Body of pancreas (tissue), 4 donors: ENCODE data around the gene ADGRA1. TPM values are rescaled to one million over a fixed set of nuclear protein-coding genes. Genes with fewer than 3 reads are reported as not detected.

Experiments used
- ATAC-seq: fragments of 150-250 bp; one replicate; pipeline ENCODE4 v1.9.1; 2016
- DNase-seq, 4 donors: peaks; one replicate each; pipeline ENCODE4 v3.0.0-alpha.2; 2019
- H3K27ac ChIP-seq, 4 donors: fragments of 200-600 bp; sonication (generic); 1 replicate in 3 of 4; 2 replicates in 1 of 4; pipeline versions ENCODE4 v1.5.1 to v1.6.1; 2016 to 2019; ENCODE audit warnings: mild to moderate bottlenecking in 1 of 4, mixed read lengths in 1 of 4, moderate library complexity in 1 of 4
- H3K27me3 ChIP-seq, 2 donors: fragments of 200-600 bp; sonication (generic); one replicate each; pipeline ENCODE4 v1.6.0; 2016; ENCODE audit warnings: mild to moderate bottlenecking in 1 of 2
- H3K36me3 ChIP-seq, 2 donors: fragments of 200-600 bp; sonication (generic); replicated peaks in 1 of 2; 2 replicates each; pipeline ENCODE4 v1.5.1; 2016; ENCODE audit warnings: low read depth in 2 of 2; ENCODE audit not compliant: insufficient read depth in 1 of 2
- H3K4me1 ChIP-seq: fragments of 200-600 bp; sonication (generic); one replicate; pipeline ENCODE4 v1.6.0; 2016
- H3K4me3 ChIP-seq, 2 donors: fragments of 200-600 bp; sonication (generic); 1 replicate in 1 of 2; 2 replicates in 1 of 2; pipeline ENCODE4 v1.5.1; 2016 to 2019
- H3K9me3 ChIP-seq, 3 donors: fragments of 200-600 bp; sonication (generic); 1 replicate in 2 of 3; 2 replicates in 1 of 3; pipeline ENCODE4 v1.5.1; 2016
- POLR2A ChIP-seq, 3 donors: fragments of 450-650 bp; IDR thresholded peaks; one replicate each; pipeline ENCODE4 v1.6.1; 2016; ENCODE audit warnings: antibody characterized with exemption in 3 of 3, mild to moderate bottlenecking in 2 of 3
- WGBS, 2 donors: methylation state at CpG; one replicate each; pipeline ENCODE4 v1.1.5; 2017; 5-methylcytosine and 5-hydroxymethylcytosine counted together
- intact Hi-C: fragments of 100-400 bp; cut with DNase I; formaldehyde crosslinking; loops from one replicate; pipeline ENCODE4 v1.15.1; 2023
- total RNA-seq, 2 donors: library from RNA; depleted of rRNA; stranded (reverse); fragments of >200 nt; gene quantifications; one replicate each; pipeline ENCODE4 v1.1.0, GENCODE V29; 2016
- TF ChIP-seq, protein P1 (sequence below), 7 experiments: fragments of 450-650 bp in 4 of 7; fragments of 200-600 bp in 3 of 7; sonication (generic) in 3 of 7; IDR thresholded peaks; one replicate each; pipeline ENCODE4 v1.5.1; 2016 to 2019; ENCODE audit warnings: antibody characterized with exemption in 7 of 7

Gene ADGRA1
- total RNA-seq, 2 donors from 2014 or later, result under 0.01 TPM; not detected in 1

DNA sequence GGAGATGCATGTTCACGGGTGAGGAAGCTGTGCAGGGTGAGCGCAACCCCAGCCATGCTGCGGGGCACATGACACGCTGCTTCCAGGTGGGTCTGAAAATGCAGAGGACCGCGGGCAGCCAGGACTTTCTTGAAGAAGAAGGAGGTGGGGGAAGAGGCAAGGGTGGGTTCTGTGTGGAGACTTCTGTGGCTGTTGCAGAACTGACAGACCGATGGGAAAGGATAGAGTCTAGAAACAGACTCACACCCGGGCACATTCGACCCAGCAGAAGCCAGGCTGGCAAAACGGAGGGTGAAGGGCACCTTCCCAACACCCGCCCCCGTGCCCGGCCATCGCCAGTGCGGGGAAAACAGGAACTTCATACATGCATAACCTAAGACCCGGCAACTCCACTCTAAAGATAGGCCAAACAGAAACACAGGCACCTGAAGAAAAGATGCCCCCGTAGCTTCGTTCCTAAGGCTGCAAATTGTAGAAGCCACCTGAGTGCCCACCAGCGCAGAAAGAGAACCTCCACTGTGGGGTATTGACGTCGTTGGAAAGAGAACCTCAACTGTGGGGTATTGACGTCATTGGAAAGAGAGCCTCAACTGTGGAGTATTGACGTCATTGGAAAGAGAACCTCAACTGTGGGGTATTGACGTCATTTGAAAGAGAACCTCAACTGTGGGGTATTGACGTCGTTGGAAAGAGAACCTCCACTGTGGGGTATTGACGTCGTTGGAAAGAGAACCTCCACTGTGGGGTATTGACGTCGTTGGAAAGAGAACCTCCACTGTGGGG lies 67.5 kb downstream of the ADGRA1 start:
- 76 to 85% methylated on average over 22 to 30 of the region's 30 CpGs for WGBS, 2 donors

DNA sequence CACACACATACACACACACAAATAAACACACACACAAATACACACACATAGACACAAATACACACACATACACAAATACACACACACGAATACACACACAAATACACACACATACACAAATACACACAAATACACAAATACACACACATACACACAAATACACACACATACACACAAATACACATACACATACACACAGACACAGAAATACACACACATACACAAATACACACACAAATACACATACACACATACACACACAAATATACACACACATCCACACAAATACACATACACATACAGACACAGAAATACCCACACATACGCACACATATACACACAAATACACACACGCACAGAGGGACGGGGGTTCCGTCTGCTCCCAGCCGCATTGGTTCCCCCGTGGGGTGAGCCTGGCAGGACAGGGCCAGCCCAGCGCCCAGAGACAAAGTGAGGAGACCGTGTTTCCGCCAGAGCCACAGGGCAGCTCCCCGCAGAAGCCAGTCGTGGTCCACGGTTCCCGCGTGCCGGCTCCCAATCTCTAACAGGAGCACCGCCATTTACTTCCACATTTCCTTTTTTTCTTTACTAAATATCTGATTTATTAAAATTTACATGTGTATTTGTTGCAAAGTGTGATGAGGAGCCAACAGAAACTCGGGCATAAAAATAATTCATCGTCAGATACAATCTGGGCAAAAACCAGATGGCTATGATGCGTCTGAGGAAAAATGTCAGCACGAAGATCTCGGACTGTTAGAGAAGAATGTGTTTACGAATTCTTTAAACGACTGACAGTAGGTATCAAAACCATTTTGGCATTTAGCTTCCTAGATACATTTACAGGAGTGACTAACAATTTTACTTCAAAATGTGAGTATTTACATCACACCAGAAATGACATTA lies 69.2 kb downstream of the ADGRA1 start:
- DNase-seq, result no peak
- Histone ChIP-seq H3K4me3 (no peak overlapping the region), H3K27me3 (peaks cover 0 to 11% of the 10 kb centered on the region in 2 donors), H3K36me3 (no peaks in the 10 kb centered on the region), H3K4me1 (peaks cover 13% of the 10 kb centered on the region), H3K27ac (no peak overlapping the region), H3K9me3 (no peaks in the 10 kb centered on the region)
- no peak for ATAC-seq
- TF ChIP-seq POLR2A (IDR thresholded peaks at IDR 0.05), result no peak
- TF ChIP-seq, protein P1, sequence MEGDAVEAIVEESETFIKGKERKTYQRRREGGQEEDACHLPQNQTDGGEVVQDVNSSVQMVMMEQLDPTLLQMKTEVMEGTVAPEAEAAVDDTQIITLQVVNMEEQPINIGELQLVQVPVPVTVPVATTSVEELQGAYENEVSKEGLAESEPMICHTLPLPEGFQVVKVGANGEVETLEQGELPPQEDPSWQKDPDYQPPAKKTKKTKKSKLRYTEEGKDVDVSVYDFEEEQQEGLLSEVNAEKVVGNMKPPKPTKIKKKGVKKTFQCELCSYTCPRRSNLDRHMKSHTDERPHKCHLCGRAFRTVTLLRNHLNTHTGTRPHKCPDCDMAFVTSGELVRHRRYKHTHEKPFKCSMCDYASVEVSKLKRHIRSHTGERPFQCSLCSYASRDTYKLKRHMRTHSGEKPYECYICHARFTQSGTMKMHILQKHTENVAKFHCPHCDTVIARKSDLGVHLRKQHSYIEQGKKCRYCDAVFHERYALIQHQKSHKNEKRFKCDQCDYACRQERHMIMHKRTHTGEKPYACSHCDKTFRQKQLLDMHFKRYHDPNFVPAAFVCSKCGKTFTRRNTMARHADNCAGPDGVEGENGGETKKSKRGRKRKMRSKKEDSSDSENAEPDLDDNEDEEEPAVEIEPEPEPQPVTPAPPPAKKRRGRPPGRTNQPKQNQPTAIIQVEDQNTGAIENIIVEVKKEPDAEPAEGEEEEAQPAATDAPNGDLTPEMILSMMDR (IDR thresholded peaks at IDR 0.05), result no peak
- WGBS, 2 donors, result 66 to 75% methylated on average over 24 of the region's 24 CpGs
- intact Hi-C loops, result no loop called here

More for the DNA sequence above, 67.5 kb downstream of the ADGRA1 start:
- no peaks in the 10 kb centered on the region for H3K9me3 ChIP-seq
- TF ChIP-seq, protein P1 (IDR thresholded peaks at IDR 0.05), result no peak
- no peak for TF ChIP-seq POLR2A (IDR thresholded peaks at IDR 0.05)
- ATAC-seq, result no peak
- H3K27ac ChIP-seq, result no peak overlapping the region
- intact Hi-C loops, result no loop called here
- no peak for DNase-seq
- H3K36me3 ChIP-seq, result no peaks in the 10 kb centered on the region
- H3K4me1 ChIP-seq, result no peaks in the 10 kb centered on the region
- H3K4me3 ChIP-seq, result no peak overlapping the region
- H3K27me3 ChIP-seq, result no peaks in the 10 kb centered on the region

DNA sequence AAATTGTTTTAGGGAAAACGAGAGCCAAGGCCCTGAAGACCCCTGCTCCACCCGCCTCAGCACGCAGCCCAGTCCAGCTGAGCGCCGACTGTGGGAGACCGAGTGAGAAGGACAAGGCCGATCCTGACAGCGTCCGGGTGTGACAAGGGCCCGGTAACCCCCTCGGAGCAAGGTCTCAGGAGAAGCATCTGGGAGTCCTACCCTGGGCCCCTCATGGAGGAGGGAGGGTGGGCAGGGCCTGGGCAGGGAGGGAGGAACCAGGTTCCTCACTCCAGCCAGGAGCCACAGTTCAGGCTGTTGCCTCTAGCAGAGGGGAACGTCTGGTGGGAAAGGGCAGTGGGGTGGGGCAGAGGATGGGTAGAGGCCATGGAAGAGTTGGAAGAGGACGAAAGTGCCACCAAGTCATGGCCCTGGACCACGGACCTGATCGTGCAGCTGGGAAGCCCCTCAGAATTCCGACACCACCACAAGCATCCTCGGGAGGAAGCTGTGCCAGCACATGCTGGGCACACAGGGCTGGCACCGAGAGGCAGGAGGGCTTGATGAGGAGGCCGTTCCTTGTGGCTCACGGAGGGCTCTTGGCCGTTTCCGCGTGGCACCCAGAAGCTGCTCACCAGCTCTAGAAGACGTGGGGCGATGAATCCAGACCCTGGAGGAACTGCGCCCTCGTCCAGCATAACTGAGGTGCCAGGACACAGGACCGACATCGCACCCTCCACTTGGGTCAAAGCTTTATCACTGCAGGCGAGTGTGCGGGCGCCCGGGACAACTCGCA lies 70.1 kb downstream of the ADGRA1 start:
- no peak for DNase-seq
- Histone ChIP-seq H3K9me3 (no peaks in the 10 kb centered on the region), H3K27ac (no peak overlapping the region), H3K4me1 (peaks cover 13% of the 10 kb centered on the region), H3K36me3 (no peaks in the 10 kb centered on the region), H3K4me3 (no peak overlapping the region), H3K27me3 (peaks cover 0 to 11% of the 10 kb centered on the region in 2 donors)
- intact Hi-C loops, result no loop called here
- 56 to 66% methylated on average over 13 to 34 of the region's 34 CpGs for WGBS, 2 donors
- TF ChIP-seq POLR2A (IDR thresholded peaks at IDR 0.05), result no peak
- TF ChIP-seq, protein P1 (IDR thresholded peaks at IDR 0.05), result no peak
- no peak for ATAC-seq

DNA sequence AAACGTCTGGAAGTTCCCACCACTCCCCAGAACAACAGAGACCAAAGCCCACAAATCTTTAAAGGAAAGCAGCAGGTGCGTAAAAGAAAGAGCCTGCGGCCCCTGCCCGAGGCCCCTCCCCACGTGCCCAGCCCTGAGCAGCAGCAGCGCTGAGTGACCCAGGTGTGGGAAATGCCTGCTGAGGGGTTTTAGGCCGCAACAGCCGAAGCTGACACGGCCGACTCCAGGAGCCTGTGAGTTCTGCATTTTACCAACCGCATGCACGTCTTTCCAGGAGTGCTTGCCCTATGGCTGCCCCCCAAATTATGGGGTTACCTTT lies 70.7 kb downstream of the ADGRA1 start:
- WGBS, 2 donors, result 42 to 45% methylated on average over 2 to 12 of the region's 12 CpGs
- H3K4me1 ChIP-seq, result peaks cover 13% of the 10 kb centered on the region
- peaks cover 0 to 11% of the 10 kb centered on the region in 2 donors for H3K27me3 ChIP-seq
- no peaks in the 10 kb centered on the region for H3K36me3 ChIP-seq
- no peak overlapping the region for H3K4me3 ChIP-seq
- no peak for DNase-seq
- no peak overlapping the region for H3K27ac ChIP-seq
- intact Hi-C loops, result no loop called here
- TF ChIP-seq POLR2A (IDR thresholded peaks at IDR 0.05), result no peak
- TF ChIP-seq, protein P1 (IDR thresholded peaks at IDR 0.05), result no peak
- ATAC-seq, result no peak
- H3K9me3 ChIP-seq, result no peaks in the 10 kb centered on the region
